ENCODE results near the gene PPP1R14C.

DNA sequence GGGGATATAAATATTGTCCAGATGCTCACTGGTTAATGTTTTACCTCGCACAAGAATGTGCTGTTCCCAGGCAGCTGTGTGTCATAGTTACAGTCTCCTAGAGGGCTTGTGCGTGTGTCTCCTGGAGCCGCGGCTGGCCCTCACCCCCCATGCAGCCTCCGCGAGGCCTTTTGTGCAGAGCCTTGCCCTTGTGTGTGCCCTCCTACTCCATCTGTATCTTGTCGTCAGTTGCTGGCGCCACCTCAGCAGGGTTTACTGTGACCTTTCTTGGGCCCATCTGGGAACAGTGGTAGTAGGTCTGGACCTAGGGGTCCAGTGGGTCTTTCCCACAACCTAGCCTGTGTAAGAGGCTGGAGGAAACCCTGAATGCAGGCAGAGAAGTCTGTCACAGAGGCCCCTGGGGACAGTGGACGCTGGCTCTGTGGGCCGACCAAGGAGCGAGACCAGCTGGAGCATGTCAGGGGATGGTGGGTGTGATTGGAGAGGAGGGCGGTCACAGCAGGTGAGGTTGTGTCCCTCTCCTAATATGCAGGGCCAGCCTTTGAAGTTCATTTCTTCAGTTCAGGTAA is 35.2 kb downstream of the PPP1R14C start:
- TF ChIP-seq REST (IDR thresholded peaks at IDR 0.05; ENCODE audit: insufficient read depth in 1 of 2, low read depth in 2 of 2, low read length in 2 of 2): no peak
- no peak for TF ChIP-seq SIN3A (IDR thresholded peaks at IDR 0.05; ENCODE audit: borderline replicate concordance, insufficient read depth, low read length)
- TF ChIP-seq POLR2AphosphoS5 (IDR thresholded peaks at IDR 0.05; ENCODE audit: low read depth, low read length): no peak
